ENCODE results near the gene ST6GALNAC6. TPM values are rescaled to one million over a fixed set of nuclear protein-coding genes. Genes with fewer than 3 reads are reported as not detected.

The ST6GALNAC6 gene
- total and polyA plus RNA-seq, 10 donors: 29.0 to 118 (median 71.6) TPM

GRCh38 chr9:127887792-127888191 lies 11.6 kb downstream of the ST6GALNAC6 start:
- peak overlapping the region in 1 of 8 donors; percentile 16 for H3K27ac ChIP-seq
- no peak overlapping the region for H3K4me3 ChIP-seq
- TF ChIP-seq CTCF (IDR thresholded peaks at IDR 0.05 in 8 of 11, conservative IDR thresholded peaks at IDR 0.05 in 3 of 11): peak in 1 of 11 experiments; percentile 15
- no peak for TF ChIP-seq POLR2A (IDR thresholded peaks at IDR 0.05)
- no peak for TF ChIP-seq POLR2AphosphoS5 (IDR thresholded peaks at IDR 0.05)
- H3K36me3 ChIP-seq: peaks cover 7 to 98% (median 65%) of the 10 kb centered on the region in 6 donors
- peaks cover 0 to 3% (median 1%) of the 10 kb centered on the region in 8 donors for H3K9me3 ChIP-seq
- no peak for DNase-seq
- no peaks in the 10 kb centered on the region for H3K27me3 ChIP-seq (replicated peaks in 1 of 7)
- intact Hi-C loops (cut with DNase I; ENCODE audit: low total_unique reads): no loop called here
- H3K4me1 ChIP-seq: peaks cover 0 to 42% (median 19%) of the 10 kb centered on the region in 6 donors
- 76 to 91% (median 80%) methylated on average over 2 of the region's 2 CpGs for WGBS, 5 donors

DNA sequence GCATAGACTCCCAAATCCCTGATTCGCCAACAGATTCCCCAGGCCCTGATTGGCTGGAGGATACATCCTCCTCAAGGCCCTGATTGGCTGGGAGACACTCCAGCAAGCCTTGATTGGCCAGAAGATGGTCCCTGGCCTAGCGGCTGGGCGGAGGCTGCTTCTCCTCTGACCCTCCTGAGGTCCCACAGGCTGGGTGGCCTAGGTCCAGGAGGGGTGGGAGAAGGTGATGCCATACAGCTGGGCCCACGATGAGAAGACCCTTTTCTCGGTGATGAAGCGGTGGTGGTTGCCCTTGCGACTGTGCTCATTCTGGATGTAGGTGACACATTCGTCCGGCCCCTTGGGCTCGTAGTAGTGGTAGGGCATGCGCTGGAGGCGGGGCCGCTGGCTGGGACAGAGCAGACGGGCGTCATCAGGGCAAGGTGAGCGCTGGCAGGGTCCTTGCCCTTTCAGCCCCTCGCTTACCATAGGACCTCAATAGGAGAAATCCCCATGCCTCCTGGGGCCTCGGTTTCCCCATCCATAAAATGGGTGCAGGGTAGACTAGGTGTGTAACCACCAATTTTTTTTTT lies 12.9 kb downstream of the ST6GALNAC6 start:
- peaks cover 5 to 86% (median 57%) of the 10 kb centered on the region in 6 donors for H3K36me3 ChIP-seq
- 89 to 96% (median 95%) methylated on average over 13 to 18 of the region's 18 CpGs for WGBS, 5 donors
- H3K9me3 ChIP-seq: no peaks in the 10 kb centered on the region
- H3K4me3 ChIP-seq: no peak overlapping the region
- H3K27me3 ChIP-seq (replicated peaks in 1 of 7): no peaks in the 10 kb centered on the region
- TF ChIP-seq CTCF (IDR thresholded peaks at IDR 0.05 in 8 of 11, conservative IDR thresholded peaks at IDR 0.05 in 3 of 11) (no peak), POLR2AphosphoS5 (IDR thresholded peaks at IDR 0.05) (peak; percentile 5 to 61 (median 43))
- H3K27ac ChIP-seq: peak overlapping the region in 2 of 8 donors; percentile 15 to 51
- DNase-seq: peak; percentile 75
- peaks cover 0 to 50% (median 29%) of the 10 kb centered on the region in 6 donors for H3K4me1 ChIP-seq
- intact Hi-C loops (cut with DNase I; ENCODE audit: low total_unique reads): no loop called here

DNA sequence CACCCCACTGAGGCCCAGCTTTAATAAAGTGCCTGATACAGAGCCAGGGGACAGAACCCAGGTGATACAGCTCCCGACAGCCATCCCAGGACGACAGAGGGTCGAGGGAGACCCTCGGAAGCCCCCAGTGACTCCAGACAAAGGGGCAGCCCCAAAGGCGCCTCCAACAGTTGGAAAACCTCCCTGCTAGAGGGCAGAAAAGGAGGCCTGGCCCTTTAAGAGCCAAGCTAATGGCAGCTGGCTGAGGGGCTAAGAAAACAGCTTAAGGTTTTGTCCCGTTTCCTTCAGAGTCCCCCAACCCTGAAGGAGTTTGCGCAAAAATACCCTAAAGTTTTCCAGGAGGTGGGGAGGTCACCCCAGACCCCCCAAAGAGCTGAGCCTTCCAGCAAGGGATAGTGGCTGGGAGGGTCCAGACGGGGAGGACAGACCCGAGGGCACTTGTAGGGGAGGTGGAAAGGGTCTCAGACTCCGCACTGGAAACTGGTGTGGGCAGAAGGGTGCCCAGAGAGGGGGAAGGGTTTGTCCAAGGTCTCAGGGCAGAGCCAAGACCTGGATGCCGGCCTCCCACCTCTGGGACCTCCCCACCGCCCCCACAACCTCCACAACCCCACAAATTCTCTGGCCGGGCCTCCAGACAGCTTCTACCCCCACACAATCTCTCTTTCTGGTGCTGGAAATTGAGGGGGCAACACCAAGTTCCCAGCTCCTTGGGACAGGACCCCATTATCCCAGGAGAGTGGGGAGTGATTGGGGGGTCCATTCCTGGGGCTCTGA lies 13.7 kb downstream of the ST6GALNAC6 start:
- peaks cover 5 to 78% (median 50%) of the 10 kb centered on the region in 6 donors for H3K36me3 ChIP-seq

More for the DNA sequence above, 13.7 kb downstream of the ST6GALNAC6 start:
- TF ChIP-seq POLR2A (IDR thresholded peaks at IDR 0.05): no peak
- TF ChIP-seq CTCF (IDR thresholded peaks at IDR 0.05 in 8 of 11, conservative IDR thresholded peaks at IDR 0.05 in 3 of 11): no peak
- TF ChIP-seq POLR2AphosphoS5 (IDR thresholded peaks at IDR 0.05): no peak
- Histone ChIP-seq H3K4me3 (no peak overlapping the region), H3K9me3 (no peaks in the 10 kb centered on the region), H3K4me1 (peaks cover 0 to 51% (median 29%) of the 10 kb centered on the region in 6 donors), H3K27me3 (replicated peaks in 1 of 7) (no peaks in the 10 kb centered on the region), H3K27ac (peak overlapping the region in 4 of 8 donors; percentile 12 to 51 (median 33))
- intact Hi-C loops (cut with DNase I; ENCODE audit: low total_unique reads): no loop called here
- DNase-seq: peak; percentile 54
- WGBS, 5 donors: 69 to 86% (median 82%) methylated on average over 12 to 13 of the region's 13 CpGs

All from spleen (tissue), 11 donors.